IPS-20b (cell line): Measurements from ENCODE around the gene CDC42EP3.

ENCODE experiments used
- H3K27ac ChIP-seq: one replicate; pipeline ENCODE4 v1.5.1; 2013; ENCODE audit warnings: low read length
- H3K27me3 ChIP-seq: 2 replicates; pipeline ENCODE4 v1.6.1; 2013; ENCODE audit warnings: mild to moderate bottlenecking, low read length, inconsistent platforms; ENCODE audit not compliant: insufficient read depth
- H3K36me3 ChIP-seq: 2 replicates; pipeline ENCODE4 v1.6.1; 2013; ENCODE audit warnings: low read depth, mild to moderate bottlenecking, inconsistent platforms, low read length, moderate library complexity; ENCODE audit not compliant: insufficient read depth
- H3K4me1 ChIP-seq: 2 replicates; pipeline ENCODE4 v1.6.1; 2013; ENCODE audit warnings: mild to moderate bottlenecking, control low read depth, inconsistent platforms, low read length, moderate library complexity; ENCODE audit not compliant: insufficient read depth
- H3K4me3 ChIP-seq: 2 replicates; pipeline ENCODE4 v1.5.1; 2013; ENCODE audit warnings: mild to moderate bottlenecking, low read length, inconsistent platforms
- H3K9ac ChIP-seq: 2 replicates; pipeline ENCODE4 v1.6.1; 2013; ENCODE audit warnings: low read depth, mild to moderate bottlenecking, inconsistent platforms, low read length, moderate library complexity
- H3K9me3 ChIP-seq: 2 replicates; pipeline ENCODE4 v1.6.1; 2013; ENCODE audit warnings: mild to moderate bottlenecking, low read depth, low read length, inconsistent platforms; ENCODE audit not compliant: insufficient read depth

Gene CDC42EP3

GRCh38 chr2:37633234-37633633, 38.2 kb downstream of the CDC42EP3 start:
- H3K36me3 ChIP-seq: no peaks in the 10 kb centered on the region
- no peak overlapping the region for H3K9ac ChIP-seq
- H3K27ac ChIP-seq: no peak overlapping the region
- 0 out of 2 replicates have a peak, but pooled peaks cover 6% of the 10 kb centered on the region for H3K4me1 ChIP-seq
- no peak overlapping the region for H3K4me3 ChIP-seq
- no peaks in the 10 kb centered on the region for H3K9me3 ChIP-seq
- no peaks in the 10 kb centered on the region for H3K27me3 ChIP-seq

GRCh38 chr2:37632310-37632709, 39.1 kb downstream of the CDC42EP3 start:
- Histone ChIP-seq H3K27ac (no peak overlapping the region), H3K27me3 (no peaks in the 10 kb centered on the region), H3K36me3 (no peaks in the 10 kb centered on the region), H3K9me3 (no peaks in the 10 kb centered on the region), H3K4me3 (no peak overlapping the region), H3K9ac (no peak overlapping the region), H3K4me1 (0 out of 2 replicates have a peak, but pooled peaks cover 6% of the 10 kb centered on the region)

- H3K27ac ChIP-seq: no peak overlapping the region
Measured at GRCh38 chr2:37631698-37632097, 39.7 kb downstream of the CDC42EP3 start.

GRCh38 chr2:37631292-37631691, 40.1 kb downstream of the CDC42EP3 start:
- Histone ChIP-seq H3K27ac (no peak overlapping the region), H3K9ac (no peak overlapping the region), H3K9me3 (no peaks in the 10 kb centered on the region), H3K4me3 (no peak overlapping the region), H3K36me3 (no peaks in the 10 kb centered on the region), H3K4me1 (no peaks in the 10 kb centered on the region), H3K27me3 (no peaks in the 10 kb centered on the region)

More at GRCh38 chr2:37631698-37632097, 39.7 kb downstream of the CDC42EP3 start:
- Histone ChIP-seq H3K4me1 (0 out of 2 replicates have a peak, but pooled peaks cover 2% of the 10 kb centered on the region), H3K4me3 (no peak overlapping the region), H3K27me3 (no peaks in the 10 kb centered on the region), H3K36me3 (no peaks in the 10 kb centered on the region), H3K9me3 (no peaks in the 10 kb centered on the region), H3K9ac (no peak overlapping the region)

GRCh38 chr2:37630776-37631175, 40.7 kb downstream of the CDC42EP3 start:
- Histone ChIP-seq H3K9ac (no peak overlapping the region), H3K36me3 (no peaks in the 10 kb centered on the region), H3K9me3 (no peaks in the 10 kb centered on the region), H3K27ac (no peak overlapping the region), H3K4me1 (no peaks in the 10 kb centered on the region), H3K4me3 (no peak overlapping the region), H3K27me3 (no peaks in the 10 kb centered on the region)

- Histone ChIP-seq H3K4me3 (no peak overlapping the region), H3K27ac (no peak overlapping the region), H3K9ac (no peak overlapping the region), H3K36me3 (no peaks in the 10 kb centered on the region), H3K9me3 (no peaks in the 10 kb centered on the region), H3K4me1 (no peaks in the 10 kb centered on the region), H3K27me3 (no peaks in the 10 kb centered on the region)
Measured at GRCh38 chr2:37630301-37630700, 41.1 kb downstream of the CDC42EP3 start.

GRCh38 chr2:37629529-37629928, 41.9 kb downstream of the CDC42EP3 start:
- no peaks in the 10 kb centered on the region for H3K9me3 ChIP-seq
- H3K36me3 ChIP-seq: no peaks in the 10 kb centered on the region
- H3K27me3 ChIP-seq: no peaks in the 10 kb centered on the region
- H3K4me1 ChIP-seq: no peaks in the 10 kb centered on the region
- H3K9ac ChIP-seq: no peak overlapping the region
- H3K4me3 ChIP-seq: no peak overlapping the region
- no peak overlapping the region for H3K27ac ChIP-seq

- H3K4me1 ChIP-seq: no peaks in the 10 kb centered on the region
- no peak overlapping the region for H3K4me3 ChIP-seq
- no peaks in the 10 kb centered on the region for H3K9me3 ChIP-seq
- no peaks in the 10 kb centered on the region for H3K27me3 ChIP-seq
- H3K9ac ChIP-seq: no peak overlapping the region
- no peaks in the 10 kb centered on the region for H3K36me3 ChIP-seq
- H3K27ac ChIP-seq: no peak overlapping the region
Measured at GRCh38 chr2:37627710-37628109, 43.7 kb downstream of the CDC42EP3 start.

- H3K27me3 ChIP-seq: no peaks in the 10 kb centered on the region
- H3K4me3 ChIP-seq: no peak overlapping the region
- no peaks in the 10 kb centered on the region for H3K36me3 ChIP-seq
- H3K9me3 ChIP-seq: no peaks in the 10 kb centered on the region
- no peak overlapping the region for H3K27ac ChIP-seq
- no peaks in the 10 kb centered on the region for H3K4me1 ChIP-seq
- no peak overlapping the region for H3K9ac ChIP-seq
Measured at GRCh38 chr2:37625796-37626571, 45.5 kb downstream of the CDC42EP3 start.

- H3K9ac ChIP-seq: no peak overlapping the region
- H3K4me3 ChIP-seq: no peak overlapping the region
- H3K36me3 ChIP-seq: no peaks in the 10 kb centered on the region
- H3K9me3 ChIP-seq: no peaks in the 10 kb centered on the region
- H3K27ac ChIP-seq: no peak overlapping the region
- no peaks in the 10 kb centered on the region for H3K4me1 ChIP-seq
- no peaks in the 10 kb centered on the region for H3K27me3 ChIP-seq
Measured at GRCh38 chr2:37625156-37625555, 46.3 kb downstream of the CDC42EP3 start.

GRCh38 chr2:37623971-37624900, 47.2 kb downstream of the CDC42EP3 start:
- H3K27ac ChIP-seq: no peak overlapping the region

More at GRCh38 chr2:37623971-37624900, 47.2 kb downstream of the CDC42EP3 start:
- Histone ChIP-seq H3K36me3 (no peaks in the 10 kb centered on the region), H3K4me1 (no peaks in the 10 kb centered on the region), H3K4me3 (no peak overlapping the region), H3K9ac (no peak overlapping the region), H3K9me3 (no peaks in the 10 kb centered on the region), H3K27me3 (no peaks in the 10 kb centered on the region)
